ENCODE data around the gene ISG20.

- TF ChIP-seq, protein P1, sequence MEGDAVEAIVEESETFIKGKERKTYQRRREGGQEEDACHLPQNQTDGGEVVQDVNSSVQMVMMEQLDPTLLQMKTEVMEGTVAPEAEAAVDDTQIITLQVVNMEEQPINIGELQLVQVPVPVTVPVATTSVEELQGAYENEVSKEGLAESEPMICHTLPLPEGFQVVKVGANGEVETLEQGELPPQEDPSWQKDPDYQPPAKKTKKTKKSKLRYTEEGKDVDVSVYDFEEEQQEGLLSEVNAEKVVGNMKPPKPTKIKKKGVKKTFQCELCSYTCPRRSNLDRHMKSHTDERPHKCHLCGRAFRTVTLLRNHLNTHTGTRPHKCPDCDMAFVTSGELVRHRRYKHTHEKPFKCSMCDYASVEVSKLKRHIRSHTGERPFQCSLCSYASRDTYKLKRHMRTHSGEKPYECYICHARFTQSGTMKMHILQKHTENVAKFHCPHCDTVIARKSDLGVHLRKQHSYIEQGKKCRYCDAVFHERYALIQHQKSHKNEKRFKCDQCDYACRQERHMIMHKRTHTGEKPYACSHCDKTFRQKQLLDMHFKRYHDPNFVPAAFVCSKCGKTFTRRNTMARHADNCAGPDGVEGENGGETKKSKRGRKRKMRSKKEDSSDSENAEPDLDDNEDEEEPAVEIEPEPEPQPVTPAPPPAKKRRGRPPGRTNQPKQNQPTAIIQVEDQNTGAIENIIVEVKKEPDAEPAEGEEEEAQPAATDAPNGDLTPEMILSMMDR (IDR thresholded peaks at IDR 0.05; ENCODE audit: low read depth, low read length, poor library complexity, severe bottlenecking): no peak
- no peak for TF ChIP-seq EZH2phosphoT487 (IDR thresholded peaks at IDR 0.05; ENCODE audit: borderline replicate concordance, low read length)
Observed at GRCh38 chr15:88690331-88690730, 51.5 kb downstream of the ISG20 start.
